Smooth muscle cell (in vitro differentiated cells): ENCODE data around the gene NKX1-1. TPM values are rescaled to one million over a fixed set of nuclear protein-coding genes. Genes with fewer than 3 reads are reported as not detected.

Experiments
- DNase-seq: peaks from one replicate; lab custom pipeline; 2025; ENCODE audit not compliant: unreplicated experiment; lab: John Stamatoyannopoulos, UW
- H2AFZ ChIP-seq: fragments of 200-600 bp; sonication (generic); 2 replicates; pipeline ENCODE4 v1.6.0; 2016; ENCODE audit warnings: antibody characterized with exemption, low read depth, mild to moderate bottlenecking
- H3F3A ChIP-seq: fragments of 200-600 bp; sonication (generic); 2 replicates; pipeline ENCODE4 v1.6.0; 2017; ENCODE audit warnings: antibody characterized with exemption, low read depth
- H3K27ac ChIP-seq: fragments of 200-600 bp; sonication (generic); 2 replicates; pipeline ENCODE4 v1.5.1; 2016; ENCODE audit warnings: low read depth, mild to moderate bottlenecking
- H3K27me3 ChIP-seq: fragments of 200-600 bp; sonication (generic); 2 replicates; pipeline ENCODE4 v1.6.1; 2016; ENCODE audit warnings: low read depth, mild to moderate bottlenecking
- H3K36me3 ChIP-seq: fragments of 200-600 bp; sonication (generic); 2 replicates; pipeline ENCODE4 v1.5.1; 2016; ENCODE audit warnings: low read depth
- H3K4me1 ChIP-seq: fragments of 200-600 bp; sonication (generic); 2 replicates; pipeline ENCODE4 v1.5.1; 2016; ENCODE audit warnings: low read depth
- H3K4me2 ChIP-seq: fragments of 200-600 bp; sonication (generic); 2 replicates; pipeline ENCODE4 v1.6.0; 2016; ENCODE audit warnings: mild to moderate bottlenecking
- H3K4me3 ChIP-seq: fragments of 200-600 bp; sonication (generic); 2 replicates; pipeline ENCODE4 v1.5.1; 2016; ENCODE audit warnings: mild to moderate bottlenecking
- H3K79me2 ChIP-seq: fragments of 200-600 bp; sonication (generic); 2 replicates; pipeline ENCODE4 v1.6.0; 2016; ENCODE audit warnings: low read depth, mild to moderate bottlenecking
- H3K9ac ChIP-seq: fragments of 200-600 bp; sonication (generic); 2 replicates; pipeline ENCODE4 v1.6.0; 2016; ENCODE audit warnings: low read depth
- H3K9me3 ChIP-seq: fragments of 200-600 bp; sonication (generic); replicated peaks from 2 replicates; pipeline ENCODE4 v1.5.1; 2016; ENCODE audit warnings: low read depth
- H4K20me1 ChIP-seq: fragments of 200-600 bp; sonication (generic); 2 replicates; pipeline ENCODE4 v1.6.0; 2016; ENCODE audit warnings: low read depth
- CTCF ChIP-seq: fragments of 200-600 bp; sonication (generic); IDR thresholded peaks from 2 replicates; pipeline ENCODE4 v1.5.1; 2017; ENCODE audit warnings: borderline replicate concordance, mild to moderate bottlenecking, antibody characterized with exemption; ENCODE audit not compliant: insufficient read depth, poor library complexity, severe bottlenecking
- WGBS: methylation state at CpG from one replicate; pipeline ENCODE4 v1.1.7; 2016; ENCODE audit warnings: low lambda C conversion rate; 5-methylcytosine and 5-hydroxymethylcytosine counted together
- polyA plus RNA-seq: library from polyadenylated mRNA; unstranded; fragments of >200 nt; fragmentation: Nextera tagmentation; extraction: Ambion mirVana; gene quantifications from 2 replicates; pipeline ENCODE4 v1.2.1, GENCODE V29; 2016
- total RNA-seq: library from RNA; depleted of rRNA; stranded (reverse); fragments of >200 nt; gene quantifications from 2 replicates; pipeline ENCODE4 v1.2.3, GENCODE V29; 2014

NKX1-1 gene
- total and polyA plus RNA-seq, 2 experiments from 2014 or later, result not detected

- H3F3A ChIP-seq, result no peaks in the 10 kb centered on the region
- H3K27ac ChIP-seq, result no peak overlapping the region
- H2AFZ ChIP-seq, result no peak overlapping the region
- DNase-seq, result no peak
- TF ChIP-seq CTCF, result no peak
- H4K20me1 ChIP-seq, result no peaks in the 10 kb centered on the region
- H3K27me3 ChIP-seq, result peaks cover 47% of the 10 kb centered on the region
- H3K9ac ChIP-seq, result no peak overlapping the region
- WGBS, result 89% methylated on average over 13 of the region's 13 CpGs
- no peak overlapping the region for H3K4me2 ChIP-seq
- H3K36me3 ChIP-seq, result no peaks in the 10 kb centered on the region
- H3K4me3 ChIP-seq, result no peak overlapping the region
- H3K4me1 ChIP-seq, result no peaks in the 10 kb centered on the region
- no peaks in the 10 kb centered on the region for H3K9me3 ChIP-seq
- H3K79me2 ChIP-seq, result no peaks in the 10 kb centered on the region
These were observed 13.5 kb upstream of the NKX1-1 start for GRCh38 chr4:1419708-1420107.

DNA sequence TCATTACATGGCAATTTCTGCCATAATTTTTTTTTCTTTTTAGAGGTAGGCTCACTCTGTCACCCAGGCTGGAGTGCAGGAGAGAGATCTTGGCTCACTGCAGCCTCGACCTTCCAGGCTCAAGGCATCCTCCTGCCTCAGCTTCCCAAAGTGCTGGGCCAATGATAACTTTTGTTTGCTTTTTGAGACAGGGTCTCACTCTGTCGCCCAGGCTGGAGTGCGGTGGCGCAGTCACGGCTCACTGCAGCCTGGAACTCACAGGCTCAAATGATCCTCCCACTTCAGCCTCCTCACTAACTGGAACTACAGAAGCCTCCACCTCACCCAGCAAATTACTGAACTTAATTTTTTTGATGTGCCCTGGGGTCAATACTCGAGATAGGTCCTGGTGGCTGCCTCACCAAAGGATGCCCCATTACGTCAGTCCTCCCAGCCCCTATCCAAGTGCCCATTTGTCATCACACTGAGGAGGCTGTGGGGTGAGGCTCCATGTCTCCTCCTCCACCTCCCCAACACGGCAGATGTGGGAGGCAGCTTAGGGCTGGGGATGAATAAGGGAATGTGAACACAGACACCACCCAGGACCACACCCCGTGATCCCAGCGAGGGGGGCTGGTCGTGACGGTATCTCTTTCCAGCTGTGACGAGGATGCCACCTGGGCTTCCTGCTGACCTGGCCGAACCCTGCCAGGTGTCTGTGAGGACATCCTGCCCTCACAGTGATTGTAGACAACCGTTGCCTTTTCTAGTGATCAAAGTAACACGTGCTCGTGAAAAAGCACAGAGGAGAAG lies 12.4 kb upstream of the NKX1-1 start:
- Histone ChIP-seq H3K4me3 (no peak overlapping the region), H4K20me1 (no peaks in the 10 kb centered on the region), H3F3A (no peaks in the 10 kb centered on the region), H3K4me1 (no peaks in the 10 kb centered on the region), H3K9ac (no peak overlapping the region), H3K27ac (no peak overlapping the region), H3K9me3 (no peaks in the 10 kb centered on the region), H3K36me3 (no peaks in the 10 kb centered on the region), H2AFZ (no peak overlapping the region), H3K27me3 (peaks cover 46% of the 10 kb centered on the region), H3K4me2 (no peak overlapping the region), H3K79me2 (no peaks in the 10 kb centered on the region)
- 87% methylated on average over 17 of the region's 17 CpGs for WGBS
- TF ChIP-seq CTCF, result no peak
- no peak for DNase-seq

DNA sequence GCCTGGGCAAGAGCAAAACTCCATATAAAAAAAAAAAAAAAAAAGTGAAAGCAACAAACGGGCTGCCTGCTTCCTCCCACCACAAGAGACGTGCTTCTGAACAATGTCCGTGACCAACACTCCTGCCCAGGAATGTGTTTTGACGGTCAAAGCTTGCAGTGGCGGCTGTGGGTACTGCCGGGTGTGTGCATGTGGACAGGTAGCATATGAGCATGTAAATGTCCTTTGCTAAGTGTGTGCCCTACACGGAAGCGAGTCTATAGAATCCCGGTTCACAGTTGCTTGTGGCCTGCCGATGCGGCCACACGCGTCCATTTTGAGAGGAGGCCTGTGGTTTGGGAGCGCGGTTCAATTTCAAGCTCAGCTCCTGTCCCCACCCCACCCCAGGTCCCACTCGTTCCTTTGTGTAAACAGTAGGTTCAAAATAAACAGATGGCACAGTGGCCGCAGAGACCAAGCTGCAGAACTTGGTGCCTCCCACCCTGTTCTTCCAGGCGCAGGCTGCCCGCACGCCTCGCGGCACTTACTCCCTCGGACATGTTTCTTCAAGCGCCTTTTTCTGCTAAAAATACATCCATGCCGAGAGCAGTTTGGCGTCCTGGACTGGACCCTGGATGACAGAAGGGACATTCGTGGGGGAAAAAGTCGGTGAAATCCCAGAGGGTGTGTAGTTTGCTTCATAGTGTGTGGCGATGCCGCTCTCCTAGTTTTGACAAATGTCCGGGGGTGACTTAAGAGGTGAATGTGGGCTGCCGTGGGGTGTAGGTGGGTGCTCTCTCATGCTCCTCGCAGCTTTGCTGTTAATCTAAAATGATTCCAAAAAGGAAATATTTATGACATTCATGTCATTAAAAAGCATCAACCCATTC lies 11.5 kb upstream of the NKX1-1 start:
- 89% methylated on average over 33 of the region's 33 CpGs for WGBS
- Histone ChIP-seq H4K20me1 (no peaks in the 10 kb centered on the region), H3F3A (no peaks in the 10 kb centered on the region), H3K4me1 (no peaks in the 10 kb centered on the region), H3K79me2 (no peaks in the 10 kb centered on the region), H3K27ac (no peak overlapping the region), H2AFZ (no peak overlapping the region), H3K9ac (no peak overlapping the region), H3K27me3 (peaks cover 55% of the 10 kb centered on the region), H3K9me3 (no peaks in the 10 kb centered on the region), H3K4me2 (no peak overlapping the region), H3K36me3 (no peaks in the 10 kb centered on the region), H3K4me3 (no peak overlapping the region)
- no peak for TF ChIP-seq CTCF
- no peak for DNase-seq
